ENCODE measurements around the gene TMEM272. TPM values are rescaled to one million over a fixed set of nuclear protein-coding genes. Genes with fewer than 3 reads are reported as not detected.

Gene TMEM272
- total and polyA plus RNA-seq, 9 of the 15 experiments (the other 6 are each of a cell fraction or from before 2014, with no cell fraction given) = 0.04 to 0.16 (median 0.06) TPM; not detected in 2

GRCh38 chr13:51834581-51835171 is 10.3 kb downstream of the TMEM272 start:
- no peak for FAIRE-seq
- Histone ChIP-seq H3K4me3 (no peak overlapping the region), H3K9me1 (ENCODE audit: control insufficient read depth, insufficient read depth, low read length) (no peaks in the 10 kb centered on the region), H3K9ac (ENCODE audit: insufficient read depth in 1 of 2, low read depth in 2 of 2, low read length in 2 of 2) (no peak overlapping the region), H3K27me3 (ENCODE audit: control insufficient read depth in 2 of 2, insufficient read depth in 2 of 2, low read length in 2 of 2) (peaks cover 2 to 16% of the 10 kb centered on the region in 2 experiments; a peak in 2 of 5 replicates), H2AFZ (ENCODE audit: low read depth, low read length) (no peak overlapping the region), H3K36me3 (ENCODE audit: control insufficient read depth, insufficient read depth, low read length) (no peaks in the 10 kb centered on the region), H4K20me1 (replicated peaks; ENCODE audit: control insufficient read depth, insufficient read depth, low read length) (no peaks in the 10 kb centered on the region), H3K79me2 (ENCODE audit: control insufficient read depth, insufficient read depth, low read length) (no peaks in the 10 kb centered on the region), H3K27ac (ENCODE audit: extremely low read depth, low read depth, low read length) (no peak overlapping the region), H3K4me1 (replicated peaks in 1 of 2; ENCODE audit: control insufficient read depth in 2 of 2, insufficient read depth in 2 of 2, low read length in 2 of 2) (no peaks in the 10 kb centered on the region; a peak in 1 of 5 replicates), H3K4me2 (ENCODE audit: insufficient read depth, low read length) (no peak overlapping the region), H3K9me3 (replicated peaks; ENCODE audit: control insufficient read depth, insufficient read depth, low read depth, low read length) (no peaks in the 10 kb centered on the region)
- no peak for ATAC-seq
- TF ChIP-seq ZNF57 (CRISPR knock-in tag; IDR thresholded peaks at IDR 0.05) (no peak), ZZZ3 (IDR thresholded peaks at IDR 0.05) (no peak), TAF1 (IDR thresholded peaks at IDR 0.05; ENCODE audit: control insufficient read depth, extremely low read depth, insufficient read depth, low read length, severe bottlenecking) (no peak), RBM34 (IDR thresholded peaks at IDR 0.05; ENCODE audit: borderline replicate concordance, insufficient read depth, low read length) (no peak), DNMT1 (IDR thresholded peaks at IDR 0.05) (no peak), MAZ (CRISPR knock-in tag; conservative IDR thresholded peaks at IDR 0.05 in 1 of 2, IDR thresholded peaks at IDR 0.05 in 1 of 2) (no peak), MXD1 (CRISPR knock-in tag; IDR thresholded peaks at IDR 0.05; ENCODE audit: borderline replicate concordance, poor library complexity, severe bottlenecking) (no peak), NONO (IDR thresholded peaks at IDR 0.05; ENCODE audit: low read depth in 2 of 2, low read length in 1 of 2) (no peak)
- DNase-seq (ENCODE audit: extremely low read depth in 1 of 4, low spot score in 3 of 4) = no peak
- no TSS peak for BruUV-seq (replicated peaks)
- in situ Hi-C loops (cut with MboI) = no loop called here
- CTCF ChIA-PET (ENCODE audit: low intra/inter-chr PET ratio) = no interaction called here
- 10% methylated on average over 6 of the region's 7 CpGs for WGBS (ENCODE audit: insufficient coverage, low coverage, missing lambda C conversion rate)
- POLR2A ChIA-PET = no interaction called here
- intact Hi-C loops (cut with micrococcal nuclease) = no loop called here
